A673 (cell line): ENCODE measurements around the gene DLG2.

ENCODE experiments used
- EZH2 ChIP-seq: fragments of 200-600 bp; sonication (generic); IDR thresholded peaks from 2 replicates; pipeline ENCODE4 v1.6.1; 2017; ENCODE audit warnings: borderline replicate concordance, low read depth, mild to moderate bottlenecking, mixed read lengths, antibody characterized with exemption, low read length; ENCODE audit not compliant: poor library complexity, severe bottlenecking
- TF ChIP-seq, protein P1 (sequence below): fragments of 300-800, 200-600 bp; sonication (generic); conservative IDR thresholded peaks from 2 replicates; pipeline ENCODE4 v1.5.1; 2017; ENCODE audit warnings: low read depth, mild to moderate bottlenecking, antibody characterized with exemption, low read length, moderate library complexity, mixed read lengths

DNA sequence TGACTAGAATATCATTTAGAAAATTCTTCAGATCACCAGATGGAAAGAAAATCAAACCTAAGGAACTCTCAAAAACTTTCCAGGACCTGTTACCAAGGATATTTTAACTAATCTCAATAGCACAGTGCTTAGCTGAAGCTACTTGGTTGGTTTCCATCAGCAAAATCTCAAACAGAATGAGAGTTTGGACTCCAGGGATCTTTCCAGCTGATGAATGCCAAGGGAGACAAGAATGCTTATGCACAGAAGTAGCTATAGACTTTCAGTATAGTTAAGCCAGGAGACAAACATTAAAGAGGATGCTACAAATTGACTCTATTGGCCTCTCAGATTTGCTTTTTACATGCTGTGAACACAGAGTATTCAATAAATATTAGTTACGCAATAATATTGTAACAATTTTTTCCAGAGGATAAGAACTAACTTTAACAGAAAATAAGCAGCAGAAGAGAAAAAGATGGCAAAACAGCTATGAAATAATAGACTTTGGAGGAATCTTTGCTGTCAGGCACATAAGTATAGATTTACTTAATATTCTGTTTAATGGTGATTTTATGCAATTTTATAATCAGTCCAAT is 331.4 kb downstream of the DLG2 start:
- TF ChIP-seq, protein P1, sequence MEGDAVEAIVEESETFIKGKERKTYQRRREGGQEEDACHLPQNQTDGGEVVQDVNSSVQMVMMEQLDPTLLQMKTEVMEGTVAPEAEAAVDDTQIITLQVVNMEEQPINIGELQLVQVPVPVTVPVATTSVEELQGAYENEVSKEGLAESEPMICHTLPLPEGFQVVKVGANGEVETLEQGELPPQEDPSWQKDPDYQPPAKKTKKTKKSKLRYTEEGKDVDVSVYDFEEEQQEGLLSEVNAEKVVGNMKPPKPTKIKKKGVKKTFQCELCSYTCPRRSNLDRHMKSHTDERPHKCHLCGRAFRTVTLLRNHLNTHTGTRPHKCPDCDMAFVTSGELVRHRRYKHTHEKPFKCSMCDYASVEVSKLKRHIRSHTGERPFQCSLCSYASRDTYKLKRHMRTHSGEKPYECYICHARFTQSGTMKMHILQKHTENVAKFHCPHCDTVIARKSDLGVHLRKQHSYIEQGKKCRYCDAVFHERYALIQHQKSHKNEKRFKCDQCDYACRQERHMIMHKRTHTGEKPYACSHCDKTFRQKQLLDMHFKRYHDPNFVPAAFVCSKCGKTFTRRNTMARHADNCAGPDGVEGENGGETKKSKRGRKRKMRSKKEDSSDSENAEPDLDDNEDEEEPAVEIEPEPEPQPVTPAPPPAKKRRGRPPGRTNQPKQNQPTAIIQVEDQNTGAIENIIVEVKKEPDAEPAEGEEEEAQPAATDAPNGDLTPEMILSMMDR = no peak
- TF ChIP-seq EZH2 = no peak
